Brain microvascular endothelial cell (primary cell): ENCODE results near the gene TMEM89.

Experiments used
- DNase-seq: peaks from one replicate; pipeline ENCODE4 v3.0.0-alpha.2; 2020
- H3K27ac ChIP-seq: fragments of 250-450 bp; sonication (Bioruptor Pico); 2 replicates; pipeline ENCODE4 v1.5.1; 2020; ENCODE audit warnings: mild to moderate bottlenecking, moderate library complexity
- H3K27me3 ChIP-seq: fragments of 250-450 bp; sonication (Bioruptor Pico); replicated peaks from 2 replicates; pipeline ENCODE4 v1.5.1; 2020; ENCODE audit warnings: mild to moderate bottlenecking
- H3K36me3 ChIP-seq: fragments of 250-450 bp; sonication (Bioruptor Pico); replicated peaks from 2 replicates; pipeline ENCODE4 v1.5.1; 2020; ENCODE audit warnings: mild to moderate bottlenecking
- H3K4me3 ChIP-seq: 2 replicates; pipeline ENCODE4 v1.5.1; 2011; ENCODE audit warnings: low read depth, mild to moderate bottlenecking, control low read depth, low read length, moderate library complexity
- in situ Hi-C: cut with HindIII; loops from 2 replicates; pipeline ENCODE4 v1.10.0; 2017; ENCODE audit warnings: low sequenced_read_pairs, low pct_ligation_motif_present
- TF ChIP-seq, protein P1 (sequence below): IDR thresholded peaks from 2 replicates; pipeline ENCODE4 v1.5.1; 2011; ENCODE audit warnings: low read depth, mild to moderate bottlenecking, moderate library complexity, low read length, control low read depth, inconsistent platforms; ENCODE audit errors: missing control alignments

Gene TMEM89

DNA sequence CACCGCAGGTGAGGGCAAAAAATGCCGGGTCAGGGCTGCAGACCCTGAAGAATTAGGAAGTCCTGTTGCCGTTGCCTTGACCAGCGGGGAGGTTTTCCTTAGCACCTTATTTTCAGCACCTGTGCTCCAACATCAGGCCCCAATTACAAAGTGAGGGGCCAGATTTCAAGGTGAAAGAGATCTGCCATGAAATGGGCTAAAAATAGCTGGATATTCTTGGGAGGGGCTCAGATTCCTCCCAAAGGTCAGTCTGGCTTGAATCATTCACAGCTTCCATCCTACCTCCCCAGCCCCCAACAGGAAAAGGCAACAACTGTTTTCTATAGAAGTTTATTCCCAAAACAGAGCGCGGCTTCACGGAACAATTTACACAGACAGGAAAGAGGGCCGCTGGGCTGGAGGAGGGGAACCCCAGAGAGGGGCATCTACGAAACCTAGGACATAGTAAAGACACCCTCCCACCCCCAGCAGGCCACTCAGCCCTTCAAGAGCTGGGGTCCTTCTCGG lies 14.6 kb upstream of the TMEM89 start:
- Histone ChIP-seq H3K36me3 (peaks cover 2% of the 10 kb centered on the region), H3K27ac (no peak overlapping the region), H3K4me3 (peak overlapping the region; percentile 90), H3K27me3 (no peaks in the 10 kb centered on the region)
- DNase-seq: no peak
- in situ Hi-C loops: no loop called here
- TF ChIP-seq, protein P1, sequence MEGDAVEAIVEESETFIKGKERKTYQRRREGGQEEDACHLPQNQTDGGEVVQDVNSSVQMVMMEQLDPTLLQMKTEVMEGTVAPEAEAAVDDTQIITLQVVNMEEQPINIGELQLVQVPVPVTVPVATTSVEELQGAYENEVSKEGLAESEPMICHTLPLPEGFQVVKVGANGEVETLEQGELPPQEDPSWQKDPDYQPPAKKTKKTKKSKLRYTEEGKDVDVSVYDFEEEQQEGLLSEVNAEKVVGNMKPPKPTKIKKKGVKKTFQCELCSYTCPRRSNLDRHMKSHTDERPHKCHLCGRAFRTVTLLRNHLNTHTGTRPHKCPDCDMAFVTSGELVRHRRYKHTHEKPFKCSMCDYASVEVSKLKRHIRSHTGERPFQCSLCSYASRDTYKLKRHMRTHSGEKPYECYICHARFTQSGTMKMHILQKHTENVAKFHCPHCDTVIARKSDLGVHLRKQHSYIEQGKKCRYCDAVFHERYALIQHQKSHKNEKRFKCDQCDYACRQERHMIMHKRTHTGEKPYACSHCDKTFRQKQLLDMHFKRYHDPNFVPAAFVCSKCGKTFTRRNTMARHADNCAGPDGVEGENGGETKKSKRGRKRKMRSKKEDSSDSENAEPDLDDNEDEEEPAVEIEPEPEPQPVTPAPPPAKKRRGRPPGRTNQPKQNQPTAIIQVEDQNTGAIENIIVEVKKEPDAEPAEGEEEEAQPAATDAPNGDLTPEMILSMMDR: no peak

DNA sequence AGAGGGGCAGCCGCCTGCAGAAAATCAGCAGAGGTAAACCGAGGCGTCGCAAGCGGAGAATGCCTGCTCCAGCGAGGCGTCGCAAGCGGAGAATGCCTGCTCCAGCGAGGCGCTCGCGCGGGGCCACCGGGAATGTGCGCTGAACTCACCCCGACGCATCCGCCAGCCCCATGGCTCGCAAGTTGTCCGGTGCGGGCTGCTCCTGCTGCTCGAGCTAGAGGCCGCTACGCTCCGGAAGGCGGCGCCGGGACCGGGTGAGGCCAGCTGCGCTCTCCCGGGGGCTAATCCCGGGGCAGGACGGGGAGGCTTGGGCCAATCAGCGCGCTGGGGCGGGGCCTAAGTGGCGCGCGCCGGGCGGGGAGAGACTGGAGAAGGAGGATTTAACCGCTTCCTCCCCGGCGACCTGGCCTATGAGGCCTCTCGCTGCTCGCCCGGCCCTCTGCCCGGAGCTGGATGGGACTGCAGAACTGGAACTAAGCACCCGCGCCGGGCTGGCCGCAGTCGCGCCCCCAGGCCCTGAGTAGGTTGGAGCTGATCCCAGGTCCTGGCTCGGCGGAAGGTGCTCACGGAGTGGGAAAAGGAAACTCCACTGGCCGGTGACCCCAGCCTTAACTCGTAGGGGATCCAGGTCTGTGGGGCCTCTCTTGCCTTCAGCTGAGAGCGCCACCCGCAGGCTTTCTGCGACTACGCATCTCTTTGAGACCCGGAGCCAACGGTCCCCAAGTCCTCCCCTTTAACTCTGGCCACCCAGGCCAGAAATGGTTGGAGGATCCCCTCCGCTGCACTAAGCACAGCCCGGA lies 13.9 kb upstream of the TMEM89 start, which contains the start of gene SLC26A6:
TSS of gene SLC26A6 (minus strand) at position 240 of the 800 bp plus-strand sequence. CDS start at position 172, 68 bp downstream.
- peak; percentile 94 for DNase-seq
- peak within 1 kb of the TSS; percentile 90 for H3K4me3 ChIP-seq
- no peak within 1 kb of the TSS for H3K27ac ChIP-seq
- no peaks in the 10 kb centered on the region for H3K27me3 ChIP-seq
- TF ChIP-seq, protein P1: peak; percentile 85
- in situ Hi-C loops: no loop called here
- H3K36me3 ChIP-seq: peaks cover 8% of the 10 kb centered on the region

DNA sequence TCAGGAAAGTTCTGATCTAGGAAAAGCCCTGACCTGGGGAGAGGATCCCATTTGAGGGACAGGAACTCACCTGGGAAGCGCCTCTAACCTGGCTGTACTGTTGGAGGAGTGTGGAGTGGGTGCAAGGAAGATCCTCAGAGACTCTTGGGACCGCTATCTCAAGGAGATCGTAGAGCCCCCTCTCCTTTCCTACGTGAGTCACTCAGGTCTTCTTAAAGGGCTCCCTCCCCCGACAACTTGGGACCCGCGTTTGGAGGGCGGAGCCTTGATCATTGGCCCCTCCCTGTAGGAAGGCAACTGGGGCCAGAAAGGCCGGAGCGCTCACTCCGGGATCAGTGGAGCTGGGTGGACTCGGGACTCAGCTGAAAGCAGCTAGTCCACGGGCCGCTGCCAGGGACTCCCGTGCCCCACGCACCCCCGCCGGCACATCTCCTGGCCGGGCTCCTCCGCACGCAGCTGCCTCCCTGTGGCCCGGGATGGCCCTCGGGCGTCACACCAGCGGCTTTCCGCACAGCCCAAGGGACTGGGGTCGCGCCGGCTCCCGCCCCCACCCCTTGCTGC lies 13.2 kb upstream of the TMEM89 start:
- H3K36me3 ChIP-seq: peaks cover 14% of the 10 kb centered on the region
- in situ Hi-C loops: no loop called here
- H3K4me3 ChIP-seq: peak overlapping the region; percentile 90
- H3K27me3 ChIP-seq: no peaks in the 10 kb centered on the region
- H3K27ac ChIP-seq: no peak overlapping the region
- DNase-seq: peak; percentile 29
- TF ChIP-seq, protein P1: no peak

DNA sequence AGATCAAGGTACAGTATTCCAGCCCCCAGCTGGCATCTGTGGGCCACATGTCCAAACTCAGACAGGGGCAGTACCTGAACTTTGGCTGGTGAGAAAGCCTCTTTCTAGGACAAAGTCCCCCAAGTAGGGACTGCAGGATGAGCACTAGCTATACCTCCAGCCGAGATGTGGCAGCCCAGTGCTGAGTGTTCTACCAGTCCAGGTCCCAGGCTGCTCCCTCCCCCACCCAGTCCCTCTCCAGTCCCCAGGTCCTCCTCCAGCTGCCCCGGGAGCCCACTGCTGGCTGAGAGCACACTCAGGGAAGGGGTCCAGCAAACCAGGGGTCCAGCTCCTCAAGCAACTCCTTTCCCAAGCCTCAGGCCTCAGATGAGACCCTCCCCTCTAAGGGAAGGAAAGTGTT lies 12.2 kb upstream of the TMEM89 start:
- in situ Hi-C loops: no loop called here

DNA sequence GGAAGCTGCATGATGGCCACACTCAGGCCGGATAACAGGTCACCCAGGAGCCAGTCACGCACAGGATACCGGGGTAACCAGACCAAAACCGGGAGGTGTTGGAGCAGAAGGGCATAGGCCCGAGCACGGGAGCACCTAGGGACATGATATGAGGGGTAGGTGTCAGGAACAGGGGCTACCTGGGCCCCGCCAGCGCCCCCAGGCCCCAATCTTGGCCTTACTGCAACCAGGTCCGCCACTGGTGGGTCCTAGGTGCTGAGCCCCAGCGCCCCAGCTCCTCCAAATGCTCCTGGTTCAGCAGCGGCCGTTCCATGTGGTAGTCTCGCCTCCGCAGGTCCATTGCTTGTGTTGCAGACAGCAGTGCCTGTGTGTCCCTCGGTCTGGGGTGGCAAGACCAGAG lies 11.7 kb upstream of the TMEM89 start:
- Histone ChIP-seq H3K27me3 (no peaks in the 10 kb centered on the region), H3K4me3 (no peak overlapping the region), H3K36me3 (peaks cover 21% of the 10 kb centered on the region), H3K27ac (no peak overlapping the region)
- TF ChIP-seq, protein P1: no peak
- in situ Hi-C loops: no loop called here
- no peak for DNase-seq

More for the DNA sequence above, 12.2 kb upstream of the TMEM89 start:
- no peak overlapping the region for H3K4me3 ChIP-seq
- TF ChIP-seq, protein P1: no peak
- H3K27ac ChIP-seq: no peak overlapping the region
- H3K36me3 ChIP-seq: peaks cover 19% of the 10 kb centered on the region
- no peak for DNase-seq
- H3K27me3 ChIP-seq: no peaks in the 10 kb centered on the region
